Mesothelial cell of epicardium (in vitro differentiated cells): ENCODE results near the gene SCFD2. TPM values are rescaled to one million over a fixed set of nuclear protein-coding genes. Genes with fewer than 3 reads are reported as not detected.

Experiments used
- DNase-seq, 2 experiments: peaks; one replicate each; pipeline ENCODE4 v3.0.0; 2021; ENCODE audit warnings: low spot score in 2 of 2; ENCODE audit not compliant: unreplicated experiment in 2 of 2
- H3K27ac Mint-ChIP-seq: 2 replicates; pipeline ENCODE4 v1.8.0; 2021; ENCODE audit warnings: mixed read lengths
- H3K27me3 Mint-ChIP-seq: 2 replicates; pipeline ENCODE4 v1.8.0; 2021; ENCODE audit warnings: low read depth, mixed read lengths
- H3K36me3 Mint-ChIP-seq: 2 replicates; pipeline ENCODE4 v1.8.0; 2021; ENCODE audit warnings: mixed read lengths
- H3K4me1 Mint-ChIP-seq: 2 replicates; pipeline ENCODE4 v1.8.0; 2021; ENCODE audit warnings: mixed read lengths
- H3K4me3 Mint-ChIP-seq: 2 replicates; pipeline ENCODE4 v1.8.0; 2021; ENCODE audit warnings: mild to moderate bottlenecking, moderate library complexity, mixed read lengths
- H3K9me3 Mint-ChIP-seq: 2 replicates; pipeline ENCODE4 v1.8.0; 2021; ENCODE audit warnings: mixed read lengths
- total RNA-seq: library from RNA; stranded (reverse); gene quantifications from 3 replicates; pipeline ENCODE4 v1.2.1, GENCODE V29; 2021
- TF ChIP-seq, protein P1 (sequence below): fragments of 200-600 bp; sonication (generic); IDR thresholded peaks from one replicate; pipeline ENCODE4 v1.5.0; 2021; ENCODE audit warnings: antibody characterized with exemption; ENCODE audit not compliant: unreplicated experiment

Gene SCFD2
- total RNA-seq, 1 donor from 2014 or later: 15.6 TPM

DNA sequence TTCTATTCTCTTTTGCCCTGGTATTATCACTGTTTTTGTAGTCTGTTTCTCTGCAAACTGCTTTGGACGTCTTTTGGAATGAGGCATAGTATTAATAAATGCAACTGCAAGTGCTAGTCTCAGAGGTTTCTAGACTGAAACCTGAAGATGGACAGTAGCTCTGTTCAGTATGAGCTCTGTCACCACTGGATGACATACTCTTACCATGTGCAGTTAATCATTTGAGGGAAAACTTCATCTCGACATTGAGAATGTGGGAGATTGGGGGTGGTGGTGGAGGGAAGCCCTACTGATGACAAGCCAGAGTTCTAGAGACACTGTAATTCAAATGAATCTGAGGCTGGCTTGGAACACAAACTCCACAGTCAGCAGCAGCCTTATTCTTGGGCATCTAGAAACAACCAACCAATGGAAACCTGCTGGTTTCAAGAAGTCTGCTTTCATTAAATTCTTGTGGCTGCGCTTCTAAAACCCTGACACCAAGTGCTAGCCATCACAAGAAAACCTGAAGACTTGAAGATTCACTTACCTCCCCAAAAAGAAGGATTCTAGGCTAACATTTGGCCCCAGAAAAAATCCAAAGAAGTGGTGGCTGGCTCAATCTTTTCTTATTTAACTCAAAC is 342.1 kb downstream of the SCFD2 start:
- H3K27me3 Mint-ChIP-seq: no peaks in the 10 kb centered on the region

DNA sequence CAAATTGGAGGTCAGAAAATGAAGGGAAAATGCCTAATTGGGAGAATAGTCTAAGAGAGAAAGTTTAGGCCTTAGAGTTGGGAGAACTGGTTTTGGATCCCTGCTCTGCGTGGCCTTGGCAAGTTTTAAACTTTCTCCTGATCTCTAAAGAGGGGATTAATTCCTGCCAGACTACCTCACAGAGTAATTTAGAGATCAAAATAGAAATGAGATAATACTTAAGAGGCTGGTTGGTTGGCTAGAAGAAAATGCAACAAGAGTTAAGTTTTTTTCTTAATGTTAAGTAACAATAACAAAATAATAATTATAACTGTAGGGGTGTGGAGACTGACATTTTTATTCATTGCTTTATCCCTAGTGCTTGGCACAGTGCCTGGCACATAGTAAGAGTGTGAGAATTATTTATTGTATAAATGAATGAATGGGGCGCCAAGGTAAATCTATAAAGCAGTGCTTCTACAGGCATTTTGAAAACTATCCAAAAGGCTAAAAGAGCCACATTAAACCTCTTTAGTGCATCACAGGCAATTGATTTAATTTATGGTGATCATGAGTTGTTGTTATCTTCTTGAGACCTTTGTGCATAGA is 343.3 kb downstream of the SCFD2 start:
- Mint-ChIP-seq H3K27ac (peak overlapping the region; percentile 44), H3K4me1 (peaks cover 55% of the 10 kb centered on the region), H3K4me3 (no peak overlapping the region), H3K27me3 (no peaks in the 10 kb centered on the region), H3K36me3 (no peaks in the 10 kb centered on the region), H3K9me3 (no peaks in the 10 kb centered on the region)
- TF ChIP-seq, protein P1, sequence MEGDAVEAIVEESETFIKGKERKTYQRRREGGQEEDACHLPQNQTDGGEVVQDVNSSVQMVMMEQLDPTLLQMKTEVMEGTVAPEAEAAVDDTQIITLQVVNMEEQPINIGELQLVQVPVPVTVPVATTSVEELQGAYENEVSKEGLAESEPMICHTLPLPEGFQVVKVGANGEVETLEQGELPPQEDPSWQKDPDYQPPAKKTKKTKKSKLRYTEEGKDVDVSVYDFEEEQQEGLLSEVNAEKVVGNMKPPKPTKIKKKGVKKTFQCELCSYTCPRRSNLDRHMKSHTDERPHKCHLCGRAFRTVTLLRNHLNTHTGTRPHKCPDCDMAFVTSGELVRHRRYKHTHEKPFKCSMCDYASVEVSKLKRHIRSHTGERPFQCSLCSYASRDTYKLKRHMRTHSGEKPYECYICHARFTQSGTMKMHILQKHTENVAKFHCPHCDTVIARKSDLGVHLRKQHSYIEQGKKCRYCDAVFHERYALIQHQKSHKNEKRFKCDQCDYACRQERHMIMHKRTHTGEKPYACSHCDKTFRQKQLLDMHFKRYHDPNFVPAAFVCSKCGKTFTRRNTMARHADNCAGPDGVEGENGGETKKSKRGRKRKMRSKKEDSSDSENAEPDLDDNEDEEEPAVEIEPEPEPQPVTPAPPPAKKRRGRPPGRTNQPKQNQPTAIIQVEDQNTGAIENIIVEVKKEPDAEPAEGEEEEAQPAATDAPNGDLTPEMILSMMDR: no peak
- DNase-seq: no peak

More for the DNA sequence above, 342.1 kb downstream of the SCFD2 start:
- no peaks in the 10 kb centered on the region for H3K36me3 Mint-ChIP-seq
- no peak for DNase-seq
- H3K4me3 Mint-ChIP-seq: no peak overlapping the region
- H3K9me3 Mint-ChIP-seq: no peaks in the 10 kb centered on the region
- TF ChIP-seq, protein P1: no peak
- H3K27ac Mint-ChIP-seq: no peak overlapping the region
- peaks cover 51% of the 10 kb centered on the region for H3K4me1 Mint-ChIP-seq

DNA sequence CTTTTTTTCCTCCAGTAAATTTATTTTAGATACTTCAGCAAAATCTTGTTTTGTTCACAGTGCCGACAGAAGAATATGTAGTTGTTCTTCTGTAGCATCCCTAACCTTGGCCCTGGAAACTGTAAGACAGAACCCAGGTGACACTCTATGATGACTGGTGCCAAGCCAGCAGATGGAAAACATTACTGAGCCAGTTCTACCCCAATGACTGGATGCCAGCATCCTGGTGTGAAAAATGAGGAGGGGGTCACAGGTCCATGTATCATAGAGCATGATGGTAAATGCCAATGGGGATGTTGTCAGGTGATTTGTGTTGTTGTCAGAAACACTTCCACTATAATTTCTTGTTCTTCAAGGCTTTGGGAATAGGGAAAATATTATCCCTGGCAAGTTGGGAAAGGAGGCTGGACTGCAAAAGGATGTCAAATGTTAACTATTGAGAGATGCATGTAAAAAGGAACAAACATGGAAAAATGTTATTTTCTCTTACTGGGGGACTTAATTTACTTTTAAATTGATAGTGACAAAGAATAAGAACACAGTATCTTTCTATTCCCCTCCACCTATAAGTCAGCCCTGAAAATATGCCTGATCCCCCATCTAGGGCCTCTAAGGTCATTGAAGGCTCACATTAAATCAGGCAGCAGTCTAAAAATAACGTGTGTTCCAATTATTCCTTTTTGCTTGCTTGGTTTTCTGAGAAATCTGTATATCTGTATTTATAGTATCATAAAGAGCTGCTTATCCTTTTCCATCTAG is 343.9 kb downstream of the SCFD2 start:
- Mint-ChIP-seq H3K4me3 (no peak overlapping the region), H3K36me3 (no peaks in the 10 kb centered on the region), H3K4me1 (peaks cover 57% of the 10 kb centered on the region), H3K27ac (peak overlapping the region; percentile 72), H3K27me3 (no peaks in the 10 kb centered on the region), H3K9me3 (no peaks in the 10 kb centered on the region)
- TF ChIP-seq, protein P1: no peak
- no peak for DNase-seq

DNA sequence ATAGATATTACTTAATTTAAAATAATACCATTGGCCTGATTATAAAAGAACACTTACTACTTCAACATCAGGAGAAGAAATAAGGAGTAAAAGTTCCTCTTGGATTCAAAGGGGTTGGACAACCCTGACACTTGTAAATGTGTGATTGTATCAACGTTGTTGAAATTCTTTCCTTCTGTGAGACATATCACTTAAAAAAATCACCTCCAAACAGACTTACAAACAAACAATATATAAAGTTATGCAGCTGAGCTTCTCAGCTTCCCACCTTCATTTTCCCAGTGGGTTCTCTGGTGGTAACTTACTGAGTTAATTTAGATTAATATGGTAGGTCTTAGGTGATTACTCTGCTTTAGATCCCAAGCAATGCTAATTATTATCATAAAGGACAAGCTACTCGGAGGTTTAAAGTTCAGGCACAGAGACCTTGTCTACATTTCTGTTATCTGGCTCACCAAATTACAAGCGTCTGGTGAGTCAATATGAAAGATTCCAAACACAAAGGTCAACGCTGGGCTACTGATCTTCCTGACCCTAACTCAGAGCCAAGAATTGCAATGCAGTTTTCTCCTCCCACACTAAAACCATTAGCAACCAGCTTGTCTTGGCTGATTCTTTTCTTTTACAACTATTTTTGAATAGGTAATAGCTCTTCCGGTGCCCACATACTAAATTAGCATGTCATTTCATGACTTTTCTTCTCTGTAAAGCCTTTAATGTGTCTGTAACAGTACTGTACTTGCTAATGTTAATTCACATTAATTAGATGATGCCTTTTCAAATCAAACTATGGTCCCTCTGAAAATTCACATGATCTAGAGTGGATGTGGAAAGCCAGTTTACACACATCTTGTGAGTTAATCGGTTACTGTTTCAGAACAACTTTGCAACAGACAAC is 346.1 kb downstream of the SCFD2 start:
- no peaks in the 10 kb centered on the region for H3K36me3 Mint-ChIP-seq
- no peaks in the 10 kb centered on the region for H3K27me3 Mint-ChIP-seq
- H3K9me3 Mint-ChIP-seq: no peaks in the 10 kb centered on the region
- TF ChIP-seq, protein P1: no peak
- no peak for DNase-seq
- peak overlapping the region; percentile 67 for H3K27ac Mint-ChIP-seq
- peaks cover 56% of the 10 kb centered on the region for H3K4me1 Mint-ChIP-seq
- no peak overlapping the region for H3K4me3 Mint-ChIP-seq

DNA sequence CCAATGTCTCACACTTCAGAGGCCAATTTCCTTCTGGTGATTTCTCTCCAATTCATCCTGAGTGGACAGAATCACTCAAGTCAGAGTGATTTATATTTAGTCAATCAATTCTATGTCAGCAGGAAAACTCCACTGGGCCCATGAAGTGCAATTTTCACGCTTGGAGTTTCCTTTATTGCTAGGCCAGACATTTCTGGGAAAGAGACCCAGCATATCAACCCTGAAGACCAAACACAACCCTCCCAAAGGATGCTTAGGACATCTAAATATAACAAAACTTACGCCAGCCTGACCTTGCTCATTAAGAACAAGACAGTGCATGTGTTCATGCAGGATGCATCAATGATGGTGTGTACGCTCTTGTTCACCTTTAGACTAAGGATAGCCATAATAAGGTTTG is 347.4 kb downstream of the SCFD2 start:
- Mint-ChIP-seq H3K9me3 (no peaks in the 10 kb centered on the region), H3K27me3 (no peaks in the 10 kb centered on the region), H3K4me3 (no peak overlapping the region), H3K36me3 (no peaks in the 10 kb centered on the region), H3K4me1 (peaks cover 65% of the 10 kb centered on the region), H3K27ac (no peak overlapping the region)
- DNase-seq: no peak
- TF ChIP-seq, protein P1: no peak
